ENCODE results near the gene CRYBB2.

GRCh38 chr22:25177895-25178294 is 41.5 kb upstream of the CRYBB2 start:
- TF ChIP-seq CTCF (IDR thresholded peaks at IDR 0.05) = no peak
- no peak for TF ChIP-seq POLR2A (IDR thresholded peaks at IDR 0.05)

Measured in Peyer's patch (tissue), 4 donors.